ENCODE data around the gene C5orf24. TPM values are rescaled to one million over a fixed set of nuclear protein-coding genes. Genes with fewer than 3 reads are reported as not detected.

The C5orf24 gene
- total RNA-seq, 1 donor from 2014 or later, result 65.1 TPM

GRCh38 chr5:134893748-134894505, 48.2 kb downstream of the C5orf24 start:
- Histone ChIP-seq H3K36me3 (ENCODE audit: control insufficient read depth, insufficient read depth, low read length) (no peaks in the 10 kb centered on the region), H3K27me3 (ENCODE audit: control insufficient read depth, insufficient read depth, low read length) (no peaks in the 10 kb centered on the region), H3K4me3 (ENCODE audit: low read depth, low read length) (no peak overlapping the region)
- TF ChIP-seq CTCF (IDR thresholded peaks at IDR 0.05; ENCODE audit: insufficient read depth, low read length, poor library complexity, severe bottlenecking), result no peak
- no peak for DNase-seq (ENCODE audit: low read depth)

- Histone ChIP-seq H3K27me3 (ENCODE audit: control insufficient read depth, insufficient read depth, low read length) (no peaks in the 10 kb centered on the region), H3K36me3 (ENCODE audit: control insufficient read depth, insufficient read depth, low read length) (no peaks in the 10 kb centered on the region), H3K4me3 (ENCODE audit: low read depth, low read length) (no peak overlapping the region)
- no peak for TF ChIP-seq CTCF (IDR thresholded peaks at IDR 0.05; ENCODE audit: insufficient read depth, low read length, poor library complexity, severe bottlenecking)
- DNase-seq (ENCODE audit: low read depth), result no peak
Observed at GRCh38 chr5:134902071-134902801, 56.5 kb downstream of the C5orf24 start.

- no peaks in the 10 kb centered on the region for H3K27me3 ChIP-seq (ENCODE audit: control insufficient read depth, insufficient read depth, low read length)
- TF ChIP-seq CTCF (IDR thresholded peaks at IDR 0.05; ENCODE audit: insufficient read depth, low read length, poor library complexity, severe bottlenecking), result peak; percentile 78
- no peaks in the 10 kb centered on the region for H3K36me3 ChIP-seq (ENCODE audit: control insufficient read depth, insufficient read depth, low read length)
- peak; percentile 45 for DNase-seq (ENCODE audit: low read depth)
- peak within 1 kb of the TSS; percentile 80 for H3K4me3 ChIP-seq (ENCODE audit: low read depth, low read length)
Observed at GRCh38 chr5:134904610-134905245, 59.0 kb downstream of the C5orf24 start, which contains the start of gene PCBD2. PCBD2 (plus strand) TSS chr5:134905131; CDS start chr5:134905140, 9 bp downstream.

- DNase-seq (ENCODE audit: low read depth), result peak; percentile 9
- H3K36me3 ChIP-seq (ENCODE audit: control insufficient read depth, insufficient read depth, low read length), result no peaks in the 10 kb centered on the region
- no peaks in the 10 kb centered on the region for H3K27me3 ChIP-seq (ENCODE audit: control insufficient read depth, insufficient read depth, low read length)
- peak; percentile 61 for TF ChIP-seq CTCF (IDR thresholded peaks at IDR 0.05; ENCODE audit: insufficient read depth, low read length, poor library complexity, severe bottlenecking)
- peak overlapping the region; percentile 80 for H3K4me3 ChIP-seq (ENCODE audit: low read depth, low read length)
Observed at GRCh38 chr5:134905246-134905996, 59.7 kb downstream of the C5orf24 start.

- Histone ChIP-seq H3K4me3 (ENCODE audit: low read depth, low read length) (no peak overlapping the region), H3K36me3 (ENCODE audit: control insufficient read depth, insufficient read depth, low read length) (peaks cover 1% of the 10 kb centered on the region), H3K27me3 (ENCODE audit: control insufficient read depth, insufficient read depth, low read length) (no peaks in the 10 kb centered on the region)
- no peak for TF ChIP-seq CTCF (IDR thresholded peaks at IDR 0.05; ENCODE audit: insufficient read depth, low read length, poor library complexity, severe bottlenecking)
- DNase-seq (ENCODE audit: low read depth), result no peak
Observed at GRCh38 chr5:134906811-134907210, 61.0 kb downstream of the C5orf24 start.

Other genes with a start within 250 kb of the C5orf24 start
- 28.1 and 40.3 TPM in 2 replicates for gene SAR1B, start 213.1 kb upstream of the C5orf24 start, total RNA-seq
- 16.0 and 17.0 TPM in 2 replicates for gene SEC24A, start 197.2 kb upstream of the C5orf24 start, total RNA-seq
- gene CAMLG, start 107.4 kb upstream of the C5orf24 start, total RNA-seq, result 23.1 and 24.5 TPM in 2 replicates
- 16.2 and 20.5 TPM in 2 replicates for gene DDX46, start 87.2 kb upstream of the C5orf24 start, total RNA-seq
- 20.8 and 34.5 TPM in 2 replicates for gene TXNDC15, start 28.4 kb downstream of the C5orf24 start, total RNA-seq
- gene PCBD2, start 59.2 kb downstream of the C5orf24 start, total RNA-seq, result 6.6 and 12.0 TPM in 2 replicates
- gene CATSPER3, start 121.9 kb downstream of the C5orf24 start, total RNA-seq, result 0.13 TPM in 1 of 2 replicates, not detected in the other
- gene PITX1, start 188.3 kb downstream of the C5orf24 start, total RNA-seq, result not detected in 2 replicates

All from kidney epithelial cell (primary cell).